Activated CD4-positive, alpha-beta memory T cell treated with anti-CD3 and anti-CD28 coated beads, Interleukin-2, amount 10 ng/mL, durations not matched to agents 7 days and 5 days (primary cell): ENCODE measurements around the gene DGKH. TPM values are rescaled to one million over a fixed set of nuclear protein-coding genes. Genes with fewer than 3 reads are reported as not detected.
"Not testable (repeated sequence)": the region's sequence is repeated elsewhere in the genome, so short reads cannot be mapped to it uniquely, and the experiment has no call there.

Experiments used
- CTCF ChIA-PET: fragments of 350-600 bp; sonication (Branson Sonifier 250); formaldehyde crosslinking; loops from one replicate; lab custom pipeline; 2021; ENCODE audit warnings: antibody characterized with exemption, inconsistent platforms; lab: Charles Lee
- POLR2A ChIA-PET: fragments of 350-600 bp; sonication (Branson Sonifier 250); formaldehyde crosslinking; loops from one replicate; lab custom pipeline; 2021; ENCODE audit warnings: antibody characterized with exemption; lab: Charles Lee
- DNase-seq: peaks from one replicate; pipeline ENCODE4 v3.0.0-alpha.2; 2020
- H3K27ac Mint-ChIP-seq: one replicate; pipeline ENCODE4 v1.8.0; 2021; ENCODE audit warnings: mild to moderate bottlenecking, mixed read lengths
- H3K27me3 Mint-ChIP-seq: one replicate; pipeline ENCODE4 v1.8.0; 2021; ENCODE audit warnings: mixed read lengths
- H3K36me3 Mint-ChIP-seq: one replicate; pipeline ENCODE4 v1.8.0; 2021; ENCODE audit warnings: low read depth, mixed read lengths
- H3K4me1 Mint-ChIP-seq: one replicate; pipeline ENCODE4 v1.8.0; 2021; ENCODE audit warnings: mixed read lengths
- H3K4me3 Mint-ChIP-seq: one replicate; pipeline ENCODE4 v1.8.0; 2021; ENCODE audit warnings: mild to moderate bottlenecking, mixed read lengths
- H3K9me3 Mint-ChIP-seq: one replicate; pipeline ENCODE4 v1.8.0; 2021; ENCODE audit warnings: mixed read lengths
- total RNA-seq, 2 experiments: library from RNA; stranded (reverse); gene quantifications; one replicate each; pipeline ENCODE4 v1.2.3, GENCODE V29; 2021

DGKH gene
- total RNA-seq, 2 experiments from 2014 or later = 20.4 to 21.1 TPM

DNA sequence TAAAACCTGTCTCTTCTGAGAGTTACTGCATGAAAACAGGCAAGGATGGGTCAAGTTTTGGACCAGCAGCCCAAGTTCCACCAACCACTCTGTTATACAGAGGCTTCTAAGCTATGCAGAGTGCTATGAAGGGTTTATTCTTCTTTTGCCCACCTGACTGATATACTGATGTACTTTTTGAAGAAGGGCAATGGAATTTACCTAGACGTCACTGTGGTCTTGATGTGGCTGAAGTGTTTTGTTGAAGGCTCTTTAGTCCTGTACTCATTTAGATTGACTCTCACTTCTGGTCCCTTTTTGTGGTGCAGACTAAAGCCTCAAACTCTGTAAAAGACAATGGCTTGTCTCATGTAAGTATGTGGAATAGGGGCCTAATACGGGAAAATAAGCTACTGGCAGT lies 92.0 kb downstream of the DGKH start:
- Mint-ChIP-seq H3K9me3 (peaks cover 3% of the 10 kb centered on the region), H3K4me1 (peaks cover 4% of the 10 kb centered on the region), H3K4me3 (no peak overlapping the region), H3K27ac (no peak overlapping the region), H3K27me3 (no peaks in the 10 kb centered on the region), H3K36me3 (peaks cover 24% of the 10 kb centered on the region)
- ChIA-PET CTCF (no interaction called here), POLR2A (no interaction called here)
- DNase-seq = no peak

DNA sequence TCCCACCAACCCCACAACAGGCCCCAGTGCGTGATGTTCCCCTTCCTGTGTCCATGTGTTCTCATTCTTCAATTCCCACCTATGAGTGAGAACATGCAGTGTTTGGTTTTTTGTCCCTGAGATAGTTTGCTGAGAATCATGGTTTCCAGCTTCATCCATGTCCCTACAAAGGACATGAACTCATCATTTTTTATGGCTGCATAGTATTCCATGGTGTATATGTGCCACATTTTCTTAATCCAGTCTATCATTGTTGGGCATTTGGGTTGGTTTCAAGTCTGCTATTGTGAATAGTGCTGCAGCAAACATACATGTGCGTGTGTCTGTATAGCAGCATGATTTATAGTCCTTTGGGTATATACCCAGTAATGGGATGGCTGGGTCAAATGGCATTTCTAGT lies 92.6 kb downstream of the DGKH start:
- CTCF ChIA-PET, POLR2A ChIA-PET, H3K4me1 Mint-ChIP-seq, DNase-seq, H3K27me3 Mint-ChIP-seq, H3K4me3 Mint-ChIP-seq, H3K27ac Mint-ChIP-seq, H3K9me3 Mint-ChIP-seq: not testable (repeated sequence)
- H3K36me3 Mint-ChIP-seq = peaks cover 24% of the 10 kb centered on the region

GRCh38 chr13:42146359-42146758 lies 97.9 kb downstream of the DGKH start:
- H3K27me3 Mint-ChIP-seq = no peaks in the 10 kb centered on the region
- no peak overlapping the region for H3K4me3 Mint-ChIP-seq
- peaks cover 13% of the 10 kb centered on the region for H3K36me3 Mint-ChIP-seq
- ChIA-PET CTCF (no interaction called here), POLR2A (no interaction called here)
- no peak overlapping the region for H3K27ac Mint-ChIP-seq
- no peaks in the 10 kb centered on the region for H3K9me3 Mint-ChIP-seq
- H3K4me1 Mint-ChIP-seq = peaks cover 12% of the 10 kb centered on the region
- DNase-seq = no peak

DNA sequence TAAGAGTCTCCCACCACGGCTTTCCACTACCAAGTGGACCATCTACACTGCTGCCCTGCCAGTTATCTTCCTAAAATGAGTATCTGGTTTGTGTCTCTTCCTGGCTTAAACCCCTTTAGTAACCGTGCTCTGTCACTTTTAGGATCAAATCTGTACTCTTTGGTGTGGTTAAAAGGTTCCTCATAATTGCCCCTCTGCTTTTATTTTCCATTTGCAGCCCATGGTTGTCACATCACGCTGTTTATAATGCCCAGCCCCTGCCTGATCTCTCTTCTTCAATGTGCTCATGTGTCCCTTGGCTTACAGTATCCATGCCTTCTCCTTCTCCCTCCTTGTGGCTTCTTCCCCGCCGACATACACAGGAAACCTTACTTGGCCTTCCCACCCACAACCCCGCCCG lies 100.1 kb downstream of the DGKH start:
- no peaks in the 10 kb centered on the region for H3K9me3 Mint-ChIP-seq
- peaks cover 14% of the 10 kb centered on the region for H3K4me1 Mint-ChIP-seq
- no peak for DNase-seq
- H3K4me3 Mint-ChIP-seq = no peak overlapping the region
- H3K27ac Mint-ChIP-seq = no peak overlapping the region
- peaks cover 12% of the 10 kb centered on the region for H3K36me3 Mint-ChIP-seq
- CTCF ChIA-PET = no interaction called here
- POLR2A ChIA-PET = no interaction called here
- no peaks in the 10 kb centered on the region for H3K27me3 Mint-ChIP-seq

GRCh38 chr13:42149136-42149535 lies 100.7 kb downstream of the DGKH start:
- DNase-seq = no peak
- CTCF ChIA-PET = no interaction called here

DNA sequence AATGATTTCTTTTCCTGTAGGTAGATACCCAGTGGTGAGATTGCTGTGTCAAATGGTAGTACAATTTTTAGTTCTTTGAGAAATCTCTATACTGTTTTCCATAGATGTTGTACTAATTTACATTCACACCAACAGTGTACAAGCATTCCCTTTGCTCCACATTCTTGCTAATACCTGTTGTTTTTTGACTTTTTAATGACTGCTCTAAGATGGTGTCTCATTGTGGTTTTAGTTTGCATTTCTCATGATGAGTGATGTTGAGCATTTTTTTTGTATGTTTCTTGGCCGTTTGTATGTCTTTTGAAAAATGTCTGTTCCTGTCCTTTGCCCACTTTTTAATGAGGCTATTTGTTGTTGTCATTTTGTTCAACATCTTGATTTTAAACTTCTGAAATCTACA lies 103.3 kb downstream of the DGKH start:
- ChIA-PET POLR2A (no interaction called here), CTCF (no interaction called here)
- H3K27ac Mint-ChIP-seq = no peak overlapping the region
- peaks cover 14% of the 10 kb centered on the region for H3K4me1 Mint-ChIP-seq
- H3K36me3 Mint-ChIP-seq = peaks cover 13% of the 10 kb centered on the region
- H3K27me3 Mint-ChIP-seq = no peaks in the 10 kb centered on the region
- DNase-seq = no peak
- H3K9me3 Mint-ChIP-seq = no peaks in the 10 kb centered on the region
- H3K4me3 Mint-ChIP-seq = no peak overlapping the region

More at GRCh38 chr13:42149136-42149535, 100.7 kb downstream of the DGKH start:
- Mint-ChIP-seq H3K36me3 (peaks cover 12% of the 10 kb centered on the region), H3K9me3 (no peaks in the 10 kb centered on the region), H3K27me3 (no peaks in the 10 kb centered on the region), H3K4me1 (peaks cover 14% of the 10 kb centered on the region), H3K4me3 (no peak overlapping the region), H3K27ac (no peak overlapping the region)
- POLR2A ChIA-PET = no interaction called here

- ChIA-PET CTCF (no interaction called here), POLR2A (no interaction called here)
These were observed 104.0 kb downstream of the DGKH start for GRCh38 chr13:42152495-42152894.

DNA sequence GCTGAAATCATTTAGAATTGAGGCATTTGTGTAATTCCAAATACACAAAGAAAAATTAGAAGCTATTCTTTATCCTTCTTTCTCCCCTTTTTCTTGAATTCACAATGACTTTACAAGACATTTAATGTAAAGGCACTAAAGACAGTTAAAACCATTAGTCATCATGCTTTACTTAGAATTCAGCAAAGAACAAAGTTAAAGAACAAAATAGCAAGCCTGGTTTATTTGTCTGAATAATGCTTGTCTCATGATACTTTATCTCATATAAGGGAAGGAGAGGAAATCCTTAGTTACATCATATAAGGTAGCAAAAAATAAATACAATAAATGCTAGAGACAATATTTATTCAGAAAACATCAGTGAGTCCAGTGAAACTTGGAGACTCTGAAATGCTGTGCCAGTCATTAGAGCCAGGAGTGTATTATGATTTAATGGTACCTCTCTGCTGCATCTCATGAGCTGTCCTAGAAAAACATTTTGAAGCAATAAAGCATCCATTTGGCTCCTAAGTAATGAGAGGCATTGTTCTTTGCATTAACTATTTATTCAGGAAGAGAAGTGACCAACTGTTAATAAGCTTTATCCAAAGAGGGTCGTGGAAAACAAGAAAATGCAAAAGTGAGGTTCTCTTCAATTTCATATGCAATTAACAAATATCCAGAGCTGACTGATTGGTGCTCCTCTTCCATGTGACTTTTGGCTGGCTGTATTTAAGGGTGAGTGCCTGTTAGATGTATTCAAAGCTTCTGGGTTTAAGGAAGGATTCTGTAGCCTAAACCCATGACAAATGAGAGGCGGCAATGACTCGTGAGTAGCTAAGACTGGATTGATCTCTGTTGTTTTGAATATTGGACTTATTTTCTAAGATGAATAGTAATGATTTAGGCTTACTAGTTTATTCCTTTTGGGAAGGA lies 105.0 kb downstream of the DGKH start:
- H3K4me1 Mint-ChIP-seq = peaks cover 11% of the 10 kb centered on the region
- no peaks in the 10 kb centered on the region for H3K27me3 Mint-ChIP-seq
- no peak overlapping the region for H3K4me3 Mint-ChIP-seq
- peaks cover 15% of the 10 kb centered on the region for H3K36me3 Mint-ChIP-seq
- POLR2A ChIA-PET = no interaction called here
- H3K9me3 Mint-ChIP-seq = no peaks in the 10 kb centered on the region
- CTCF ChIA-PET = no interaction called here
- no peak overlapping the region for H3K27ac Mint-ChIP-seq
- DNase-seq = no peak

More at GRCh38 chr13:42152495-42152894, 104.0 kb downstream of the DGKH start:
- H3K27ac Mint-ChIP-seq = no peak overlapping the region
- H3K9me3 Mint-ChIP-seq = no peaks in the 10 kb centered on the region
- no peak for DNase-seq
- no peaks in the 10 kb centered on the region for H3K27me3 Mint-ChIP-seq
- H3K4me3 Mint-ChIP-seq = no peak overlapping the region
- H3K4me1 Mint-ChIP-seq = peaks cover 14% of the 10 kb centered on the region
- H3K36me3 Mint-ChIP-seq = peaks cover 13% of the 10 kb centered on the region

- ChIA-PET POLR2A (no interaction called here), CTCF (interaction anchor here (0.6 kb wide), 1 partner anchor 11 kb away, joined by 3 read pairs; no protein-coding TSS in a partner anchor)
- peaks cover 26% of the 10 kb centered on the region for H3K36me3 Mint-ChIP-seq
- H3K9me3 Mint-ChIP-seq = no peaks in the 10 kb centered on the region
- H3K4me3 Mint-ChIP-seq = no peak overlapping the region
- H3K4me1 Mint-ChIP-seq = peaks cover 4% of the 10 kb centered on the region
- no peak overlapping the region for H3K27ac Mint-ChIP-seq
- no peaks in the 10 kb centered on the region for H3K27me3 Mint-ChIP-seq
- no peak for DNase-seq
These were observed 106.8 kb downstream of the DGKH start for GRCh38 chr13:42155251-42155650.

DNA sequence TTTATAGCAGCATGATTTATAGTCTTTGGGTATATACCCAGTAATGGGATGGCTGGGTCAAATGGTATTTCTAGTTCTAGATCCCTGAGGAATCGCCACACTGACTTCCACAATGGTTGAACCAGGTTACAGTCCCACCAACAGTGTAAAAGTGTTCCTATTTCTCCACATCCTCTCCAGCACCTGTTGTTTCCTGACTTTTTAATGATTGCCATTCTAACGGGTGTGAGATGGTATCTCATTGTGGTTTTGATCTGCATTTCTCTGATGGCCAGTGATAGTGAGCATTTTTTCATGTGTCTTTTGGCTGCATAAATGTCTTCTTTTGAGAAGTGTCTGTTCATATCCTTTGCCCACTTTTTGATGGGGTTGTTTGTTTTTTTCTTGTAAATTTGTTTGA lies 114.9 kb downstream of the DGKH start:
- POLR2A ChIA-PET, H3K4me1 Mint-ChIP-seq, H3K9me3 Mint-ChIP-seq, H3K4me3 Mint-ChIP-seq, DNase-seq, H3K27me3 Mint-ChIP-seq, H3K27ac Mint-ChIP-seq, CTCF ChIA-PET: not testable (repeated sequence)
- peaks cover 52% of the 10 kb centered on the region for H3K36me3 Mint-ChIP-seq

- POLR2A ChIA-PET, H3K4me3 Mint-ChIP-seq, H3K9me3 Mint-ChIP-seq, H3K27me3 Mint-ChIP-seq, H3K4me1 Mint-ChIP-seq, CTCF ChIA-PET, DNase-seq, H3K27ac Mint-ChIP-seq: not testable (repeated sequence)
- peaks cover 52% of the 10 kb centered on the region for H3K36me3 Mint-ChIP-seq
These were observed 115.5 kb downstream of the DGKH start for GRCh38 chr13:42163910-42164309.

- peaks cover 2% of the 10 kb centered on the region for H3K4me1 Mint-ChIP-seq
- H3K9me3 Mint-ChIP-seq = no peaks in the 10 kb centered on the region
- ChIA-PET POLR2A (no interaction called here), CTCF (no interaction called here)
- H3K27me3 Mint-ChIP-seq = no peaks in the 10 kb centered on the region
- no peak for DNase-seq
- H3K4me3 Mint-ChIP-seq = no peak overlapping the region
- H3K36me3 Mint-ChIP-seq = peaks cover 55% of the 10 kb centered on the region
- no peak overlapping the region for H3K27ac Mint-ChIP-seq
These were observed 116.2 kb downstream of the DGKH start for GRCh38 chr13:42164557-42165125.

GRCh38 chr13:42168496-42168895 lies 120.0 kb downstream of the DGKH start:
- Mint-ChIP-seq H3K27ac (no peak overlapping the region), H3K9me3 (no peaks in the 10 kb centered on the region), H3K4me3 (no peak overlapping the region), H3K36me3 (peaks cover 42% of the 10 kb centered on the region), H3K4me1 (no peaks in the 10 kb centered on the region), H3K27me3 (no peaks in the 10 kb centered on the region)
- ChIA-PET POLR2A (no interaction called here), CTCF (no interaction called here)
- no peak for DNase-seq
